GM13976 (cell line): Measurements from ENCODE around the gene MTIF2.
"Not testable (repeated sequence)": the region's sequence is repeated elsewhere in the genome, so short reads cannot be mapped to it uniquely, and the experiment has no call there.

Source experiments
- DNase-seq: peaks from one replicate; pipeline ENCODE4 v3.0.0; 2012; ENCODE audit warnings: low spot score
- CTCF ChIP-seq: IDR thresholded peaks from 2 replicates; pipeline ENCODE4 v1.5.1; 2012; ENCODE audit warnings: borderline replicate concordance, mild to moderate bottlenecking; ENCODE audit not compliant: insufficient read depth; ENCODE audit errors: extremely low read depth, missing control alignments, control extremely low read depth
- in situ Hi-C: fragments of 300-500 bp; cut with MboI; formaldehyde crosslinking; loops from one replicate; pipeline ENCODE4 v1.12.0; 2022; ENCODE audit warnings: low sequenced_read_pairs, mixed read lengths, inconsistent platforms; ENCODE audit not compliant: unreplicated experiment

MTIF2 gene

GRCh38 chr2:55296393-55296792 lies 27.4 kb upstream of the MTIF2 start:
- no peak for TF ChIP-seq CTCF
- in situ Hi-C loops = no loop called here
- DNase-seq = peak; percentile 10

- TF ChIP-seq CTCF = no peak
- DNase-seq = no peak
- in situ Hi-C loops = no loop called here
Observed at GRCh38 chr2:55283083-55283482, 14.1 kb upstream of the MTIF2 start.

GRCh38 chr2:55282110-55282917 lies 13.3 kb upstream of the MTIF2 start:
- no peak for TF ChIP-seq CTCF
- DNase-seq = peak; percentile 91
- in situ Hi-C loops = no loop called here

GRCh38 chr2:55280851-55281546 lies 12.0 kb upstream of the MTIF2 start:
- DNase-seq, in situ Hi-C loops: not testable (repeated sequence)

GRCh38 chr2:55279859-55280424 lies 10.9 kb upstream of the MTIF2 start:
- DNase-seq, in situ Hi-C loops: not testable (repeated sequence)

GRCh38 chr2:55279214-55279835 lies 10.3 kb upstream of the MTIF2 start:
- in situ Hi-C loops = not testable (repeated sequence)

GRCh38 chr2:55277310-55277709 lies 8.3 kb upstream of the MTIF2 start:
- no peak for TF ChIP-seq CTCF
- in situ Hi-C loops = no loop called here
- DNase-seq = no peak

More at GRCh38 chr2:55279214-55279835, 10.3 kb upstream of the MTIF2 start:
- DNase-seq = not testable (repeated sequence)

GRCh38 chr2:55274346-55274745 lies 5.3 kb upstream of the MTIF2 start:
- in situ Hi-C loops, DNase-seq: not testable (repeated sequence)
